AG08396 (cell line): ENCODE measurements around the gene MYO16.

Experiments used
- DNase-seq: peaks from one replicate; pipeline ENCODE4 v3.0.0; 2012; ENCODE audit warnings: low spot score, mixed read lengths

Gene MYO16

DNA sequence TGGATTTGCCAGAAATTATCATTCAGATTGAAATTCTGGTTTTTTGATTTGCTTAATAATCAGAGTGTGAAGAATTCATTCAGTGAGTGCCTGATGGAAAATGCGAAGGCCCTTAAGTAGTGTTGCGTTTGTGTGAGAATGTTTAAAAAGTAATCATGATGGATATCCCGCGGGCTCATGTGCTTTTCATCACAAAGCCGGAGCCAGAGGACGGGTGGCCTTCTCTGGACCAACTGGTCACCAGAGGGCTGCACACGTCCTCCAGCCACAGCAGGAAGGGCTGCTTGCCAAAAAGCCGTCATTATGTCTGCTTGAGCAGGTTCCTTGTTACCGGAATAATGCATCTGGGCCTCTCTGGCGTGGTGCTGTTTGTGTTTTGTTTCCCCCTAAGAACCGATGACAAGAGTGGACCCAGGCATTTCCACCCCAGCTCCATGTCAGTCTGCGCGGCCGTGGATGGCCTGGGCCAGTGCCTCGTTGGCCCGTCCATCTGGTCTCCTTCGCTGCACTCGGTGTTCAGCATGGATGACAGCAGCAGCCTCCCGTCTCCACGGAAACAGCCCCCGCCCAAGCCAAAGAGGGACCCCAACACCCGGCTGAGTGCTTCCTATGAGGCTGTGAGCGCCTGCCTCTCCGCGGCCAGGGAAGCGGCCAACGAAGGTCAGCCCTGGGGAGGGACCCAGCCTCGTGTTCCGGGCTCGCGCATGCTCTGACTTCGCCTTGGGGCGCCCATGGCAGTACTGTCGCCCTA lies 497.7 kb downstream of the MYO16 start:
- no peak for DNase-seq

DNA sequence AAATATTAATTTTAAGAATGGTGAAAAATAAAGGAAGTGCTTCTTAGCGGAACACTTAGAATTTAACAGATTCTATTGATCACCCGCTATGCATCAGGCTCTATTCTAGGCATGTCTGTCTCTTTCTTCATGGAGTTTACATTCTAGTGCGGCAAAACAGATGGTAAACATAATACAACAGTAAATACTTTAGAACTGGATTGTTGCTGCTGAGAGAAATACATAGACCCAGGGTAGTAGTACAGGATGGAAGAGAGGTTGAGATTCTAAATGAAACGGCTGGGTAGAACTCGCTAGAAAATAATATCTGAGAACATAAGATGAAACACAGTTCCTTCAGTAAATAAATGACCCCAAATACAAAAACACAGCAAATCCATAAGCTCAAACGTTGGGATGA lies 498.7 kb downstream of the MYO16 start:
- no peak for DNase-seq

DNA sequence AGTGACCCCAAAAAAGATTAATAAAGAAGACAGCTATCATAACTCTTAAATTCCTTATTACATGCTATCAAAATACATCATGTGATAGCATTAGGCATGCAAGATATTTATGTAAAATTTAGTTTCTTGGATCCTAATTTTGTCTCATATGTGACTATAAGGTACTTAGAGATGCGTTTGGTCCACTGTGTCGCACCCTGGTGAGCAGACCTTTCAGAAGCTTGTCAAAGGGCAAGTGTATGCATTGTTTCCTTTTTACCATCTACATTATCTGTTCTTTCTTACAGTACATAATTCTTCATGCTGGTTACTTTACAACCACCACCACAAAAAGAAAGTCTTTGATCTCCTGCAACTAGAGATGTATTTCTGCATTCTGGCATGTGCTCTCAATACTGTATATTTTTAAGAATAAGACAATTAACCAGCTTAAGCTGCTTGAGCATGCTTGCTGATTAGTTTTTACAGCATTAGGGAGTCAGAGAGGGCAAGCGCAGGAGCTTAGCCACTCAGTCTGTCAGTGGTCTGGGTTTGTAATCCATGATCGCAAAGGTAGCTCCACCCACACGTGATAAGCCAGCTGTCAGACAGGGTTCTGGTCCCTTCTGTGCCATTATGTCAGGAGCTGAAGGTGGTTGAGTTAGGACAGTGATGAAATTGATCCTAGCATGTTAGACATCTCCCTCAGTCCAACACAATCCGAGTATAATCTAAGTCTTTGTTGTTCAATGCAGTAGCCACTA lies 500.9 kb downstream of the MYO16 start:
- DNase-seq, result no peak

DNA sequence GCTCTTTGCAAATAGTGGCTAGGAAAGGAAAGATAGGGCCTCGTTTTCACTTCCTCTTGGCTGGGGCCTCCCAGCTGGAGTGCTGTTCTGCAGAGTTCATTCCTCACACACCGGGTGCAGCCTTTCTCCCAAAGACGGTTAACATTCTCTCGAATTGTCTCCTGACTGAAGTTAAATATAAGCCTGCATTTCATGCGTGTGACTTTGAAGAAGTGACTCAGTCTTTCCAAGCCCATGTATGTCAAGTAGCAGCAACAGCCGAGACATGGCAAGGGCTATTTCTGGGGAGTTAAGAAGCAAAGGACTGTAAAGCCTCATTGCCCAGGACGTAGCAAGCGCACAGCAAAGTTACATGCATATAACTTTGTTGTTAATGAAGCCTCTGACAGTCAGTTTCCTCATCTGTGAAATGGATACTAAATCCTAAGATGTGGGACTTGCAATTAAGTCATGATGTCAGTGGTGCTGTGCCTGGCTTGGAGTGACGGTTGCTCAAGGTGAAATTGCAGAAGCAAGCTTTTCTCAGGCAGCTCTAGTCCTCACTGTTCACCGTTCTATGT lies 502.4 kb downstream of the MYO16 start:
- peak; percentile 42 for DNase-seq

DNA sequence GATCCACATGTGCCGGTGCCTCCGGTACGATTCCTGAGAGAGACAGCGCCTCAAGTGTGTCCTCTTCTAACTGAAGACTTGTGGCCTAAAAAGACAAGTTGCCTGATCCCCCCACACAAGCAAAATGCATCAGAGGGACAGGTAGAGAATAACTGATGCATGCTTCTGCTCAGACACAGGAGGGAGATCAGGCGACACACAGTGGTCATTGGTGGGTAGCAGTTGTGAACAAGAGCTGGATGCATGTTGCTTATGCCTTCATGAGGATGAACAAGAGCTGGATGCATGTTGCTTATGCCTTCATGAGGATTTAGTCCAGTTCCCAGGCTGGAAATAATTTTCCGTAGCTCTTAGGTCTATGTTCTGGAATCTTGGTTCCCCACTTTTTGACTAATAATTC lies 505.6 kb downstream of the MYO16 start:
- no peak for DNase-seq

DNA sequence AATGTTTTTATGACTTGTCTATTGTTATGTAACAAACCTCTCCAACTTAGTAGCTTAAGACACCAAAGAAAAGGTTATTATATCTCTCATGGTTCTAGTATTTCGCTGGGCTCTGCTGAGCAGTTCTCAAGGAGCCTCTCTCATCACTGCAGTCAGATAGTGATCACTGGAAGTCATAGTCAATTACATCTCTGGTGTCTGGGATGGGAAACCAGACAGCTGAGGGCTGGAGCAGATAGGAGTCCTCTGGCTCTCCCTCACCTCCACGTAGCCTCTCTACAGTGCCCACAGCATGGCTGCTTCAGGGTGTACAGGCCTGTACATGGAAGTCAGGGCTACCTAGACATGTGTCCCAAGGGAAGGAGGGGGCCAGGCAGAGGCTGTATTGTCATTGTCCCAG lies 507.5 kb downstream of the MYO16 start:
- DNase-seq, result no peak

DNA sequence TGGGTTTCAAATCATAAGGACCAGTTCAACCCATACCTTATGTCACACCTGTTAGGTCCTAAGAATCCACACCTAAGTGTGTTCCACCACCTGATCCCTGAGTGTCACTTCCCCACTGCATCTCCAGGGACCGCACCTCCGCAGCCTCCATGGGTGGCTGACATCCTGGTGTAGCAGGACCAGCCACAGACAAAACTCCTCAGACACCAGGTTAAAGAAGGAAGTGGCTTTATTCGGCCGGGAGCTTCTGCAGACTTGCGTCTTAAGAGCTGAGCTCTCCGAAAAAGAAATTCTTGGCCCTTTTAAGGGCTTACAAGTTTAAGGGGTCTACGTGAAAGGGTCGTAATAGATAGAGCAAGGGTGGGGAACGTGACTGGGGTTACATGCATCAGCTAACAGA lies 509.9 kb downstream of the MYO16 start:
- no peak for DNase-seq

DNA sequence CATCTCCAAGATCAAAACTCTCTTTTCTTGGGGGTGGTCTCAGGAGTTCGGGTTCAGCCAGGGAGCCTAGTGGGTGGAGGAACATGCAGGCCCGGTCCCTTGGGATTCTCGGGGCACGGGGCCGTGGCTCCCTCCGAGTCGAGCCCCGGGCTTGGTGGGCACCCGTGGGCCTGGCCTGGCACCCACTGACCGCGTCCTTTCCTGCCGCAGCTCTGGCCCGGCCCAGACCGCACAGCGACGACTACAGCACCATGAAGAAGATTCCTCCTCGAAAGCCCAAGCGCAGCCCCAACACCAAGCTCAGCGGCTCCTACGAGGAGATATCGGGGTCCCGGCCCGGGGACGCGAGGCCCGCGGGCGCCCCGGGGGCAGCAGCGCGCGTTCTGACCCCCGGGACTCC lies 510.6 kb downstream of the MYO16 start:
- no peak for DNase-seq

DNA sequence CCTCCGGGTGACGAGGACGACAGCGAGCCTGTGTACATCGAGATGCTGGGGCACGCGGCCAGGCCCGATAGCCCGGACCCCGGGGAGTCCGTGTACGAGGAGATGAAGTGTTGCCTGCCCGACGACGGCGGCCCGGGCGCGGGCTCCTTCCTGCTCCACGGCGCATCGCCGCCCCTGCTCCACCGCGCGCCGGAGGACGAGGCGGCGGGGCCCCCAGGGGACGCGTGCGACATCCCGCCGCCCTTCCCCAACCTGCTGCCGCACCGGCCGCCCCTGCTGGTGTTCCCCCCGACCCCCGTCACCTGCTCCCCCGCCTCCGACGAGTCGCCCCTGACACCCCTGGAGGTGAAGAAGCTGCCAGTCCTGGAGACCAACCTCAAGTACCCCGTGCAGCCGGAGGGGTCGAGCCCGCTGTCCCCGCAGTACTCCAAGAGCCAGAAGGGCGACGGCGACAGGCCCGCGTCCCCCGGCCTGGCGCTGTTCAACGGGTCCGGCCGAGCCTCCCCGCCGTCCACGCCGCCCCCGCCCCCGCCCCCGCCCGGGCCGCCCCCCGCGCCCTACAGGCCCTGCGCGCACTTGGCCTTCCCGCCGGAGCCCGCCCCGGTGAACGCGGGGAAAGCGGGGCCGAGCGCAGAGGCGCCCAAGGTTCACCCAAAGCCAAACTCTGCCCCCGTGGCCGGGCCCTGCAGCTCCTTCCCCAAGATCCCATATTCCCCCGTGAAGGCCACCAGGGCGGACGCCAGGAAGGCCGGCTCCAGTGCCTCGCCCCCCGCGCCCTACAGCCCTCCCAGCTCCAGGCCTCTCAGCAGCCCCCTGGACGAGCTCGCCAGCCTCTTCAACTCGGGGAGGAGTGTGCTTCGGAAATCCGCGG lies 511.3 kb downstream of the MYO16 start:
- no peak for DNase-seq

DNA sequence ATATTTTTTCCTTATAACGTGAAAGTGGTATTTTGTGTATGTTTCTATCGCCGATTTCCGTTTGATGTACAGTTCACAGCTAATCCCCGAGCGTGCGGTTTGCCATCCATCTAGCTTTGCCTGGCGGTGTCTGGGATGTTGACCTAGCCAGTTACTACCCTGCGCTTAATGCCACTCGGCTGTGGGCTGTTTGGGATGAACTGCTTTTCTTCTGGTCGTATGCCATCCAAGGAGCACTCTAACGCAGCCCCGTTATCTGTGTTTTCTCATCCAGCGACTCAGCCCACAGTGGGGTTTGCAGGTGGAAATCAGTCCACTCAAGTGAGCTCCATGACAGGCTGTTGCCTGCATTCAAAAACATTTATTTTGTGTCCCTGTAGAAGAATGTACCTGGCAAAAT lies 512.3 kb downstream of the MYO16 start:
- peak; percentile 44 for DNase-seq

DNA sequence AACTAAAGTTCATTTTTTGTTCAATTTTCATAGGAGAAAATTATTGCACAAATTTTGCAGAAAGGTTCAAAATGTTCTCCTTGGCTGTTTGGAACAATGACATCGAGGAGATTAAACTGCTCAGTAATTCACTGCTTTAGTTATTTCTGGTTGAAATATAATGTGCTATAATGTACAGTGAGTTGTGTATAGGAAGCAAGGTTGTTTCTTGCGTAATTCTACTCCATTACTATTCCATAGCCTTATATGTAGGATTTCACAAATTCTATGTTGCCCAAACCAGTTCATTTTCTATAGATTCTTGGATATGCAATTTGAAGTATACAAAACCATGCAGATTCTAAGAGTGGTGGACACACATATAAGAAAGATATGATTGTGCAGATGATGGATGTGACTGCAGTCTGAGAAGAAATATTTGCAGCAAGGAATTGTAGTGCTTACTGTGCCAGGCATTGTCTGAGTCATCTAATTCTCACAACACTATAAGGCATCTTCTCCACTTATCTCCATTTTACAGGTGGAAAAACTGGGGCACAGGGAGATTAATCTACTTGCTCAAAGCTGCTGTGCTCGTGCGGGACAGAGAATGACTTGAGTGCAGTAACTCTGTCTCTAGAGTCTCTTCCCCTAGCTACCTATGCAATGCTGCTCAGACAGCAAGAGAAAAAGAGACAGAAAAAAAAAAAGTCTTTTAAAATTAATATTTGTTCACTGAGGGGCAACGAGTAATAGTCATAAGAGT lies 515.5 kb downstream of the MYO16 start:
- no peak for DNase-seq

DNA sequence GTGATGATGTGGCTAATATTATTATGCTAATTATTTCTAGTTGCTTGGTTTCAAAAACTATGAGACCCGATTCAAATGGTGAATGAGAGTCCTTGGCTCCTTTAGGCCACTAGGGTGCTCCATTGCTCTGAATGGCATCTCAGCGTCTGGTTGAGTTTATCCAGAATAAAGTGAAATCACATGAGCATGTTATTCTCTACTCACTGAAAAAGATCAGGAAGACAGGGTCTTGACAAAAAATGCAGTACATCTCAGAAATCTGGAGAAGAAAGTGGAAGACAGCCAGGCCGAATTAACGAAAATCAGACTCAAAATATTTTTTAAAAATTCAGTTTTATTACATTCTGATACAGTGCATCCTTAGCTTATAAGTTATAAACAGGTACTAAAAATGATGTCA lies 516.2 kb downstream of the MYO16 start:
- peak; percentile 79 for DNase-seq

DNA sequence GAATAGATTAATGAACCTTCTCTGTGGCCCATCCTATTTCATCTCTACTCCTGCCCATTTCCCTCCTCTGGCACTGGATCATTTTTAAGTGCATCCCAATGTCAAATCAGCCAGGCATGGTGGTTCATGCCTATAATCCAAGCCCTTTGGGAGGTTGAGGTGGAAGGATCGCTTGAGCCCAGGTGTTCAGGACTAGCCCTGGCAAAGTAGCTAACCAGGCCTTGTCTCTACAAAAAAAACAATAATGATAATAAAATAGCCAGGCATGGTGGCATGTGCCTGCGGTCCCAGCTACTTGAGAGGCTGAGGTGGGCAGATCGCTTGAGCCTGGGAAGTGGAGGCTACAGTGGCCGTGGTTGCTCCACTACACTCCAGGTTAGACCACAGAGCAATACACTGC lies 517.0 kb downstream of the MYO16 start:
- DNase-seq, result no peak

DNA sequence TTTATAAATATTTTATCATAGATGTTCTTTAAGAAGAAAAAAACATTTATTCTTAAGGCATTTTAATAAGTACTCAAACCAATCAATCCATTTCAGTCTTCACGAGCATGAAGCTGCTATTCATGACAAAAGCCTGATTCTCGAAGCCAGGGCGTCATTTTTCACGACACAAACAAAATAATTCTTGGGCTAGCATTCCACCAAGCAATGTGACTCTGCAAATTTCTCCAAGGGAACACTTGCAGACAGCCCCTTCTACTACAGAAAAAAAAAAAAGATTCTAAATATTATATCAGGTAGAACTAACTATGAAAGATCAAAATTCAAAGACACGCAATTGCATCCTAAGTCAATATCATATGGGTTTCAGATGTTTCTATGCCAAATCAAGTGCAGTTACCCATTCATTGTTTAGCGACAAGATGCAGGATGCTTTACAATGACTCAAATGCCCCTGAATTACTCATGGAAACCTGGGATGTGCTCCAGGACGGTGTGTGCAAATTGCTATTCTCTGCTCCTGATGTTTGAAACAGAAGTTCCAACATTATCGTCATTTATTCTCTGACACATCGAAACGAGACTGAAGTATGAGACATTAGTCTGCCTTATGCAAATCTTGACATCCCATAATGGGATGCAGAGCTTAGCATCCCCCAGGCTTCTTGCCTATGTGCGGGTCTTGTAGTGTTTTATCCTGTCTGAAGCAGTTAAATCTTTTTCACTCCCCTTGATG lies 517.7 kb downstream of the MYO16 start:
- DNase-seq, result peak; percentile 32

DNA sequence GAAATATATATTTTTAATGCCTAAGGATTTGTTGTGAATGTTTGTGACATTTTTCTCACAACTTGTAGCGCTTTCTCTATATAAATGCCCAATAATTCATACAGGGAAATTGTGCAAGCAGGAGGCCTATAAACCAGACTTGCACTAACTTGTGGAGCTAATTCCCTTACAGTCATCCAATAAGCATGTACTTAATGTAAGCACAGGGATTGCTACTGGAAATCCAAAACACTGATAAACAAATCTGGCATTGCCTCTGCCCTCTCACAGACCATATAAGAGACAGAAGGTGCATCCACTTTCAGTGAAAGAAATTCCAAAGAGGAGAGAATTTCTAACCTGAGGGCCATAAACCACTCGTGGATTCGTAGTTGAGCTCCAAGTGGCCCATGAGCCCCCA lies 518.8 kb downstream of the MYO16 start:
- no peak for DNase-seq

DNA sequence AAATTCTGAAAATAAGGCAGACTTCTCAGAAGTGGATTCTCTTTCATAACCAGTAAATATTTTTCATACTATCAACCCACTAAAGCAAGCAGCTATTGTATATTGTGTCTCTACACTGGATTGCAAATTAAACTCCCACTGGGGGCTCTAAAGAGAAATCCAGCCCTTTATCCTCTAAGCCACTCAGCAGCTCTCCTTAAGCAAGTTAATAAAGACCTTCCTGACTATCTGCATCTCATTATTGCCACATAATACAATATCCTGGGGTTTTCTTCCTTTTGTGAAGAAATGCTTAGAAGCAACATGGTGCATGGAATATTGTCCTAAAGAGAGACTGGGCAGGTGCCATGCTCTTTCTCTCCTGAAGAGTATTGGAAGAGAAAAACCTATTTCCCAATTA lies 521.3 kb downstream of the MYO16 start:
- DNase-seq, result no peak

DNA sequence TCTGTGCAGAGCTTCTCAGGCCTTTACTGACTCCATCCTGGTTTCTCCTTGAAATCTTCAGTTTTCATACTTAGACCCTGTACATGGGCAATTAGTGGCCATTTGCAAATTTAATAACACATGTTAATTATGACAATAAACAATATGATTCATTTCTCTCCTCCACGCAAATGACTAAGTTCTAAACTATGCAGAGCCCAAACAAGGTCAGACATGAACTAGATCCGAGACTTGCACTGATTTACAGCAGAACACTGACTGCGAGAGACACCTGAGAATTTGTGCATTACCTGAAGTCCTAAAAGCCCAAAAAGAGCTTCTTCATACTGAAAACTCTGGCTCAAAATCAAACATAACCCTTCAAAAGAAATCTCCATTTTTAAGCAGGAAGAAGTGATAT lies 521.8 kb downstream of the MYO16 start:
- no peak for DNase-seq

DNA sequence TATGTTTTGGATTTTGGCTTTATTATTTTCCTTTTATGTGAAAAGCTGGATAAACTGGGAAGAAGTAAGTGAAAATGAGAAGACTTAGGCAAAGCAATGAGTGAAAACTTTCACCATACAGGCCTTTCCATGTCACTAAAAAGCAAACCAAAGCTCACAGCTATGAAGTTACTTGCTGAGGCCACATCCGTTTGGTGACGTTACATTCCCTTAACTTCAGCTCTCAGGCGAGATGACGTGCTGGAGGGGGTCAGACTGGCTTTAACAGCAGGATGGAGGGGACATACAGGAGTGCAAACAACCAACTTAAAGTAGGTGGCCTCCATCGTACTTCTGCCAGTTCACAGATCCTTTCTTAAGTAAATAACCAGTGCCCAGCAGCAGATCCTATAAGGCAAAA lies 522.3 kb downstream of the MYO16 start:
- DNase-seq, result no peak

DNA sequence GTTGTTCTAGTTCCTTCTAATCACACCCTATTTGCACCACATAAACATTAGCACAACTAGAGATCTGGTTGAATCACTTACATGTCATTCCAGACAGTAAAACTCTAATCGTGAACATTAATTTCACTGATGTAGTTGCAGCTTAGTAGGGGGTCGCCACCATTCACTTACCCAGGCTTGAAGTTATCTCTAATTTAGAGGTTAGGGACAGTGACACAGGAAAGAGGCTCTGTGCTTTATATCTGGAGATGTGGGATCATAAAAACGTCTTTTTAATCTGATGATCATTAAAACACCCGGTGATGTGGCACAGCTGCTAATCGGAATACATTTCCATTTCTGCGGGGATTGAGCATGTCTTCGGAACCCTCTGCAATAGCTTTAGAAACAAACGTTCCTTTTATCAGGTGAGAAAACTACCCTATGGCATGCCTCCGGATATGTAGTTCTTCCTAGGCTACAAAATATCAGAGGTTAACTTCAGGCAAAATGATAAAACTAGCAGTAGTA lies 523.0 kb downstream of the MYO16 start:
- DNase-seq, result no peak

DNA sequence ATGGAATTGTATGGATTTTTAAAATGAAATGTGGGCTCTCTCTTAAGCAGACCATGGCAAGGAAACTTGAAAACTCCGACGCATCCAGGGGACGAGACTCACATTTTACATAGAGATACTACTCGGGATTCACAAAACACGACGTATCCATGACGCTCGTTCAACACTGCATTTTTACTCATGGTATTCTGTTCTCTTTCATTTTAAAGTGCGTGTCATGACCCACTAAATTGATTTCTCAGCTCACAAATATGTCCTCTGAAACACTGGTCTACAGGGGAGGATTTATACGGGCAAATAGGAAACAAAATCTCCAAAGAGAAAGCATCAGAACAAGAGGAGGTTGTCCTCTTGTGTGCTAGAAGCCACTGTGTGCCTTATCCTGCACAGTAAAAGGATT lies 523.5 kb downstream of the MYO16 start:
- DNase-seq, result no peak

DNA sequence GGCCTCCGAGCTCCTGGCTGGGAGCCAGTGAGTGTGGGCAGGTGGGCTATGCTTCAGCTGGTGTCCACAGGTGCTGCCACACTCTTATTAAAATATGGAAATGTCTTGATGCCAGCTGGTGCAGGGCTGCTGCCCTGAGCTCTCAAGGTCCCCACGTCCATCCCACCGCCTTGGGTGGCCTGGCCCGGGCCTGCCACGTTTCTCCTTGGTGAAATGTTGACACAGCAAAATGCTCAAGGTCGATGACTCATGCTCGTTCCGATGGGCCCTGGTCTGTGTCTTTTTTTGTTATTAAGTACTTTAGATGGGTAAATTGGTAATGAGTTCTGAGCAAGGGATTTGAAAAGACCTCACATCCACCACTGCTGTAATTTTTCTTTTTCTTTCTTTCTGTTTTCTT lies 524.7 kb downstream of the MYO16 start:
- no peak for DNase-seq
